GM15510 (cell line): ENCODE measurements around the gene KCNQ4.

Experiments used
- POLR2A ChIP-seq: IDR thresholded peaks from 3 replicates; pipeline ENCODE4 v1.6.1; 2011; ENCODE audit warnings: borderline replicate concordance; ENCODE audit not compliant: insufficient read length; ENCODE audit errors: extremely low read depth

The KCNQ4 gene

DNA sequence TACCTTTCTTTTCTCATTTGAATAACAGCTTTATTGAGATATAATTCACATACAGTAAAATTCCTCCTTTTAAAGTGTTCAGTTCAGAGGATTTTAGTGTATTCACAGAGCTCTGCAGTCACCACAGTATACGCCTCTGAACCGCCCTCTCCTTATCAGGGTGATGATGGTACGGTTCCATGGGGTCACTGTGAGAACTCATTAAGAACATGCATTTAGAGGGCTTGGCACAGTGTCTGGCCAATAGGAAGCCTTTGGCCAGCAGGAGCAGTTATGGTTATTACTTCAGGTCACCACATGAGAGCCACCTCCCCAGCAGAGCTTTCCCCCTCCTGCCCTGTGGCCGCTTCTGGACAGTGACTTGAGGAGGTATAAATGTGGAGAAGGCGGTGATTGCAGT lies 27.3 kb downstream of the KCNQ4 start:
- no peak for TF ChIP-seq POLR2A

DNA sequence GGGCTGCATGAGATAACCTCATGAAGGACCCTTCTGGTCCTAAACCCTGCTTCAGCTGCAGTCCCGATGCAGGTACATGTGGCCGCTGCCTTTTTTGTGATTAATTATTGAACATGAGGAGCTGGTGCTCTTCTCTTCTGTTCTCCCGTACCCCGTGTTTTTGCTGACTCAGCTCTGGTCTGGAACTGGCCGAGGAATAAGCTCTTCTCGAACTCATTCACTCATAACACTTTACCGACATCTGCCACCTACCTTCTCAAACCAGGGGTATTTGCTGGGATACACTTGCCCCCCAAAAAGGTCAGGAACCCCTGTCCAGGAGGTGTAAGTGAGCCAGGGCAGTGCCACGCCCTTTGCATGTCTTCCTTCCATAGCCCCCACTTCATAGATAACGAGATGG lies 31.8 kb downstream of the KCNQ4 start:
- no peak for TF ChIP-seq POLR2A

DNA sequence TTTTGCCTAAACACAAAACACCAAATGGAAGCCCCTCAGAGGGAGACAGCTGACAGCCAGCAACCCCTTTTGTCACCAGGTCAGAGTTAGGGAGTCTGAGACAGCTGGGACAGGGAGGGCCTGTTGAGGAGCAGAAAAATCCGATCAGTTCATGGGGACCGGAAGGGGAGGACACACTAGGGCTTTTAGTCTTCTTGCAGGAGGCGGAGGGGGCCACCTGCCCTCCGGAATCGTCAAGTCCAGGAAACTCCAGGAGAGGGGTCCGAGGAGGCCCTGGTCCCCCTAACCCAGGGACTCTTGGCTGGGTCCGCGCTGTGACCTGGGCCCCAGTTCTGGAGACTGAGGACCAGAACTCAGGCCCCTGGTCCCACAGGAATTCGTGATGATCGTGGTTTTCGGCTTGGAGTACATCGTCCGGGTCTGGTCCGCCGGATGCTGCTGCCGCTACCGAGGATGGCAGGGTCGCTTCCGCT lies 34.2 kb downstream of the KCNQ4 start:
- no peak for TF ChIP-seq POLR2A

DNA sequence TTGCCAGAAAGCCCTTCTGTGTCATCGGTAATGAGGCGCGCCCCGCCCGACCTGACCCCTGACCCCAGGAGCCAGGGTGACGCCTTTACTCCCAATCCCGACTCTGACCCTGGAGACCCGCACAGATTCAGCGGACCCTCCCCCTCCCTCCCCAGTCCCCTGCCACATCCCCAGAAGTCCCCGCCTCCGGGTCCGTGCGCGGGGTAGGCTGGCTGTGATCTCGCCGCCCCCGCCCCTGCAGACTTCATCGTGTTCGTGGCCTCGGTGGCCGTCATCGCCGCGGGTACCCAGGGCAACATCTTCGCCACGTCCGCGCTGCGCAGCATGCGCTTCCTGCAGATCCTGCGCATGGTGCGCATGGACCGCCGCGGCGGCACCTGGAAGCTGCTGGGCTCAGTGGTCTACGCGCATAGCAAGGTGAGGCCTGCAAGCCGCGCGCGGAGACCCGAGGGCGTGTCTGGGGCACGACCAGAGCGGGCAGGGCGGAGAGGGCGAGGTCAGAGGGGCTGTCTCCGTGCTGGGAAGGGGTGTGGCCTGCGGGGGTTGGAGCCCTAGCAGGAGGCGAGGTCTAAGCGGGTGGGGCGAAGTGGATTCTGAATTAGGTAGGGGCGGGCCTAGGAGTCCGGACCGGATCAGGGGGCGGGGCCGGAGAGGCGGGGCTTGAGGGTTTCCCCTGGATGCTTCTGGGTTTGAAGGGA lies 34.8 kb downstream of the KCNQ4 start:
- TF ChIP-seq POLR2A, result no peak

DNA sequence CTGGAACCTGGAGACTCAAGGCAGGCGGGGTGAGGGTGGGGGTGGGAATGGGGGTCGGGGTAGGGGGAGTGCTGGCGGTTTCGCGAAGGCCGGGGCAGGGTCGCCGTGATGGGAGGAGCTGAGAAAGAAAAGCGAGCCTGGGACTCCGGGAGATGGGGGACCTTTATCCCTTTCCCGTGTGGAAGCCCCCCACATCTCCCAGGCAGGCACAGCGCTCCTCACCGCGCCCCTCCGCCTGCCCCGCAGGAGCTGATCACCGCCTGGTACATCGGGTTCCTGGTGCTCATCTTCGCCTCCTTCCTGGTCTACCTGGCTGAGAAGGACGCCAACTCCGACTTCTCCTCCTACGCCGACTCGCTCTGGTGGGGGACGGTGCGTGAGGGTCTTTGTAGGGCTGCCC lies 35.5 kb downstream of the KCNQ4 start:
- TF ChIP-seq POLR2A, result no peak

DNA sequence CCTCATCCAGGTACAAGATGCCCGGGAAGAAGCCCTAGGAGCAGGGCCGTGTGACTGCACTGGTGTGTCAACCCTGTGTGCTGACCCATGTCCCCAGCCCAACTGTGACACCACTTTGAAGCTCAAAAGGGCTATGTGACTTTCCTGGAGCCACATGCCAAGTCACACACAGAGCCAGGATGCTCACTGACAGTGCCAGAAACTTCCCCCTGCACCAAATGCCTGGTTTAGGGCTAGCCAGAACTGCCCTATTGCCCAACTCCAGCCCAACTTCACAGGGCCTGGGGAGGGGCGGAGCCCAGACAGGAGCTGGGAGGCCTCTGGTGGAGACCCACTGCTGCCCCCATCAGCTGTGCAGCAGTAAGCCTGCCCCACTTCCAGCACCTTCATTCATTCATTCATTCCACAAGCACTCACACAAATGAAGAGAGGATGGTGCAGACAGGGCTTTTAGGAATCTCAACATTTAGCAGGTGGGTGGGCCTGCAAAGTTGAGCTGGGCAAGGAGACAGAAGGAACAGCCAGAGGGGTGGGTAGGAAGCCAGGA lies 36.7 kb downstream of the KCNQ4 start:
- no peak for TF ChIP-seq POLR2A

DNA sequence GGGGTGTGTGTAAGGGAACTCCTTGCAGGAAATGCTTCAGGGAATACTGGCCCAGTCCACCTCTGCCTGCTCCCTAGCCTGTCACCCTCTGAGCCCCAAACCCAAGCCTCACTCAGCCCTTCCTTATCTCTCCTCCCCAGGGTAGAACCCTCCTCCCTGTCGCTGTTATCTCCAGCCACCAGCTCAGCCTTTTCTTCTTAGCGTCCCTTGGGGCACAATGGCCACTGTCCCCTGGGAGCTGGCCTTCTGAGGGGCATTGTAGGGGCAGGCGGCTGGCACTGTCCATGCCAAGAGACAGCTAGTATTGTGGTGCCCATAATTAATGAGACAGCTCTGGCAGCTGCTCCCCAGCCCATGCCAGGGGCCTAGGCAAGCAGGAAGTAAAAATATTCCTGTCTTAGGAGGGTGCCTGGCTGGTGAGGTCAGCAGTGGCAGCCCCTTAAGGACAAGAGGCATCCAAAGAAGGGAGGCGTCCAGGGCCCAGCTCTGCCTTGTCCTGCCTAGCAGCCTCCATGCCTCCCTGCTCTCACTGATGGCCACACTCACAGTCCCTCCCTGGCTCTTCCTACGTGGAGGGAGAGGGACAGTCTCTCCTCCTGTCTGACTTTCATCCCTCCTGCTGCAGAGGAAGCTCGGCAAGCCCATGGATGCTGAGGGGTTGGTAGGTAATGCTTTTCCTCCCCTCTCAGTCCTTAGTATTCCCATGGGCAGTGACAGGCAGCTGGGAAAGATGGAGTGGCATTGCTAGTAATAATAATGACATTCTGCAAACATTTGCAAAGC lies 37.5 kb downstream of the KCNQ4 start:
- no peak for TF ChIP-seq POLR2A

DNA sequence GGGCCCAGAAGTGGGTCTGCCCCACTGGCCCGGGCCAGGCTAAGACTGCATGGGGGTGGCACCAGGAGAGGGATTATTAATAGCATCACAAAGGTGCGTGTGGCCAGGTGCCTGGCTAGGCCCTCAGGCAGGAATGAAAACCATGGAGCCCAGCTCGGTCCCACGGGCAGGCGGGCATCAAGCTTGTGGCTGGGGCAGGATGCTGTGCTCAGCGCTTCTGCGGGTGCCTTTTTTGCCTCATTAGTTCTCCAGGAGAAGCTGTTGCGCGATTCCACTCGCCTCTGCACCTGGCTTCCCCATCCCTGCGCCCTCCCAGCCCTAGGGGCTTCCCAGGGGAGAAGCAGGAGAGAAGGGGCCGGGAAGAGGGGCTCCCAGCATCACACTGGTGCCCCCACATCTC lies 39.3 kb downstream of the KCNQ4 start:
- no peak for TF ChIP-seq POLR2A

DNA sequence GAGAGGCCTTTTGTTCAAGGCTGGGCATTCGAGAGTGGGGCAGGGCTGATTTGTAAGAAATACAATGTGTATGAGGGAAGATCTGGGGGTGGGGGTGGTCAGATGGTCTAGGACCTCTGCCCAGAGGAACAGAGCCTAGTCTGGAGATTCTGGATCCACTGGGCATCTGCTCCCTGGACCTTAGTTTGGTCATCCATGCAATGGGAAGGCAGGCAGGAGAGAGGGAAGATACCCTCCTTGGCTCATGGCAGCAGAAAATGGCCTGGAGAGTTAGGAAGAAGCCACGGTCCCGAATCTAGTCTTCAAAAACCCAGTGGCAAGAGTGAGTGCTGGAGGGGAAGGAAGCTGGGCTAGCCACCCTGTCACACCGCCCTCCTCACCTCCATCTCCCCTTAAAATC lies 39.8 kb downstream of the KCNQ4 start:
- TF ChIP-seq POLR2A, result no peak

DNA sequence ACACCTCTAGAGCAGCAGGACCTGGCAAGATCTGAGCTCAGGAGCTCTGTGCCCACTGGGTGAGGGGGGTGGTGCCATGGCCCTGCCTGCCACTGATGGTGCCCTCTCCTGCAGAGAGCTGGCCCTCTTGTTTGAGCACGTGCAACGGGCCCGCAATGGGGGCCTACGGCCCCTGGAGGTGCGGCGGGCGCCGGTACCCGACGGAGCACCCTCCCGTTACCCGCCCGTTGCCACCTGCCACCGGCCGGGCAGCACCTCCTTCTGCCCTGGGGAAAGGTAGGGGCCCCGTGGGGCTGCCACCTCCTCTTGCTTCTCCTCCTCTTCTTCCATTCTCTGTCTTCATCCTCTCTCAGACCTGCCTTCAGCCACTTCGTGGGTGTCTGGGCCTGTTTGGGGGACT lies 40.4 kb downstream of the KCNQ4 start:
- TF ChIP-seq POLR2A, result no peak

DNA sequence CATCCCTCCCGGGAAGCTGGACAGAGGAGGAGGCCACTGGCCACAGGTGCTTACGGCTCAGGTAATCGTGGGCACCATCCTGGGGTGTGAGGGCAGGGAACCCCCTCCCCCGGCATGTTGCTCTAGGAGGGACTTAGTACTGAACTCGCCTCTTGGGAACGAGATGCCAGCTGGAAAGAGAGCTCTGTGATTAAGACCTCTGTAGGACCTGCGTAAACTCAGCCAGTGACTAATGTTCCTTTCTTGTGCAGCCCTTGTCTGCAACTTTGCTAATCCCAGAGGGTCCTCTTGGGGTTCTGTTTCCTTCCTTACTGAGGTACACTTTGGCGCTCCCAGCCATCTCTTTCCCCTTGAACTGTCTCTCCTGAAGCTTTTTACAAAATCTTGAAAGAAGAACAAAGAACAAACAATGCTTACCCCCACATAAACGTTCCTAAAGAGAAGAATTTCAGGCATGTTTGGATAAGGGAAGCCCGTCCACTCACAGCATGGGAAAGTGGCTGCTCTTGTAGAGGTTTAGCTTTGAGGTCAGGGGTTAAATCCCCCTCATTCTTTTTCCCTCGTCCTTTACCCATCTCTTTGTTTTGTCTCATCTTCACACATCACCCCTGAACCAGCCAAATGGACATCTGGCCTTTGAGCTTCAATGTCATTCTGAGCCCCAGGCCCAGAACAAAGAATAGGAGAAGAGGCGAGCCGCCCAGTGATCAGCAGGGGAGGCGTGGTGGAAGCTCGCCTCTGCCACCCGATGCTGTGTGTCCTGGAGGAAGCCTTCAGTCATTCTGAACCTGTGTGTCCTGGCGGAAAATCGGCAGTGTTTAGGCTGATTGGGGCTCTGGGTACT lies 41.2 kb downstream of the KCNQ4 start:
- TF ChIP-seq POLR2A, result no peak

DNA sequence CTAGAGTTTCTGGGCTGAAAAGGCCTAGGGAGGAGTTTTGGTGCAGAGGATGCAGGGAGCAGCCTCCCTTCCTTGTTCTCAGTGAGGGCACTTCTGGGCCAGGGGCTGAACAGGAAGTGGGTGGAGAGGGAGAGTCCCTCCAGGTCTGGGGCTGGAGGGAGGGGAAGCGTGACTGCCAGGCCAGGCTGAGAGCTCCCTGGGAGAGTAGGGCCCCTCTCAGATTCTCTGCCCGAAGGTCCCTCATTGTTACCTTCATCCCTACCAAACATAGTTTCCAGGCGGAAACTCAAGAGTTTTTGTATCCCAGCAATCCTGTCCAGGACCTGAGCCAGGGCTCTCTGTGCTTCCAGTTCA lies 41.8 kb downstream of the KCNQ4 start:
- no peak for TF ChIP-seq POLR2A

DNA sequence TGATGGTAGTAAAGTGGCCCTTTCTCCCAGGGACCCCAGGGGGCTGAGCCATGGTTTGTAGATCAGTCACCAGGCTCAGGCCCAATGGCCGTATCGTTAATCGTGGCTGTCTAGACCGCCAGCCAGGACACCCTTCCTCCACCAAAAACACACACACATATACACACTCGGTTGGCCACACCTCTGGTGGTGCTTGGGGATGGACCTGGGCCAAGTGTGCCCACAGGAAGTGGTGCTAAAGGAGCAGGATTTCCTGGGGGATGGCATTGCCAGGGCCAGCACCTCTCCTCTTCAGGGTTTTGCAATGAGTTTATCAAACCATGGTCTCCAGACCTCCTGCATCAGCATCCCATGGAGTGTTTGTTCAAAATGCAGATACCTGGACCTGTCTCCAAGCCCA lies 42.4 kb downstream of the KCNQ4 start:
- no peak for TF ChIP-seq POLR2A

DNA sequence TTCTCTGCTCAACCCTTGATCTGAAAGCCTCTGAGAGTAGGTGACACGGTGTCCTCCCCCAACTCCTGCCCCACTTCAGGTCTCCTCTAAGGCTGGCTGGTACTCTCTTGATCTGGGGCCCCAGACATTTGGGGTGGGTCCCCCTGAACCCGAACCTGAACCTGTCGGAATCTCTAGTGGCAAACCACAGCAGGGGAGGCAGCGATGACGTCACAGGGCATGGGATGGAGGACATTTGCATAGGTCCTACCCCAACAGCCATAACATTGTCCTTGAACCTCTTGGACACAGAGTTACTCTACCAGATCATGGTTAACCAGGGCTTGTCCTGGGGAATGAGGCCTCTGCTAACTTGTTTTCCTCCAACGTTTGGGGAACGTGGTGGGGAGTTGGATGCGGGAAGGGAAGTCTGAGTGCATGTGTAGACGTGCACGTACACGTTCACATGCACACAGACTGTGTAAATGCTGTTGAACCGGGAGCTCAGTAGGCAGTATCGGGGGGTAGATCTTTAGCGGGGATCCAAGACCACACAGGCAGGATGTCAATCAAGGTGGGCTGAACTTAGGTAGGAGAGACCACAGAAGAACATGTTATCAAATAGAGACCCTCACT lies 46.2 kb downstream of the KCNQ4 start:
- no peak for TF ChIP-seq POLR2A
